ENCODE data around the gene NAV1.
A peak's percentile ranks its signal among the peaks of the same experiment; 100 is the strongest.

Gene NAV1

GRCh38 chr1:201525193-201525778 lies 13.6 kb upstream of the NAV1 start:
- no peak for DNase-seq
- H3K27ac ChIP-seq = no peak overlapping the region
- no peaks in the 10 kb centered on the region for H3K9me3 ChIP-seq
- no peak for TF ChIP-seq CTCF (IDR thresholded peaks at IDR 0.05)
- H3K36me3 ChIP-seq = no peaks in the 10 kb centered on the region
- no peaks in the 10 kb centered on the region for H3K27me3 ChIP-seq
- H3K4me1 ChIP-seq = peaks cover 0 to under 1% (median 0%) of the 10 kb centered on the region in 4 donors
- intact Hi-C loops (cut with DNase I; ENCODE audit: low total_unique reads) = no loop called here
- H3K4me3 ChIP-seq = no peak overlapping the region

GRCh38 chr1:201527879-201528278 lies 11.0 kb upstream of the NAV1 start:
- Histone ChIP-seq H3K4me1 (peaks cover 0 to 20% (median 13%) of the 10 kb centered on the region in 4 donors), H3K4me3 (no peak overlapping the region), H3K36me3 (no peaks in the 10 kb centered on the region), H3K27me3 (no peaks in the 10 kb centered on the region), H3K27ac (no peak overlapping the region), H3K9me3 (no peaks in the 10 kb centered on the region)
- intact Hi-C loops (cut with DNase I; ENCODE audit: low total_unique reads) = no loop called here
- DNase-seq = no peak
- TF ChIP-seq CTCF (IDR thresholded peaks at IDR 0.05) = no peak

- Histone ChIP-seq H3K36me3 (no peaks in the 10 kb centered on the region), H3K4me1 (peaks cover 0 to 22% (median 15%) of the 10 kb centered on the region in 4 donors), H3K27me3 (no peaks in the 10 kb centered on the region), H3K27ac (no peak overlapping the region), H3K4me3 (no peak overlapping the region), H3K9me3 (no peaks in the 10 kb centered on the region)
- intact Hi-C loops (cut with DNase I; ENCODE audit: low total_unique reads) = no loop called here
- DNase-seq = no peak
- no peak for TF ChIP-seq CTCF (IDR thresholded peaks at IDR 0.05)
These were observed 10.2 kb upstream of the NAV1 start for GRCh38 chr1:201528631-201529252.

GRCh38 chr1:201530741-201531531 lies 8.0 kb upstream of the NAV1 start:
- no peaks in the 10 kb centered on the region for H3K9me3 ChIP-seq
- H3K27me3 ChIP-seq = no peaks in the 10 kb centered on the region
- DNase-seq = peak; percentile 92 to 93
- H3K27ac ChIP-seq = peak overlapping the region; percentile 46 to 47
- intact Hi-C loops (cut with DNase I; ENCODE audit: low total_unique reads) = loop anchor here (2.0 kb wide), 1 partner anchor 174 kb away; no protein-coding TSS in a partner anchor
- H3K4me3 ChIP-seq = no peak overlapping the region
- TF ChIP-seq CTCF (IDR thresholded peaks at IDR 0.05) = peak; percentile 90 to 94
- no peaks in the 10 kb centered on the region for H3K36me3 ChIP-seq
- peaks cover 0 to 40% (median 36%) of the 10 kb centered on the region in 4 donors for H3K4me1 ChIP-seq

- Histone ChIP-seq H3K36me3 (no peaks in the 10 kb centered on the region), H3K4me3 (no peak overlapping the region), H3K9me3 (no peaks in the 10 kb centered on the region), H3K27me3 (no peaks in the 10 kb centered on the region), H3K4me1 (peaks cover 0 to 48% (median 45%) of the 10 kb centered on the region in 4 donors), H3K27ac (peak overlapping the region; percentile 46 to 47)
- no peak for TF ChIP-seq CTCF (IDR thresholded peaks at IDR 0.05)
- intact Hi-C loops (cut with DNase I; ENCODE audit: low total_unique reads) = loop anchor here (2.0 kb wide), 1 partner anchor 173 kb away; no protein-coding TSS in a partner anchor
- no peak for DNase-seq
These were observed 7.1 kb upstream of the NAV1 start for GRCh38 chr1:201531551-201532425.
